HL-60 (cell line): ENCODE results near the gene CCL1.

Source experiments
- GABPA ChIP-seq: IDR thresholded peaks from 2 replicates; pipeline ENCODE4 v1.6.1; 2012; ENCODE audit warnings: low read depth
- POLR2AphosphoS5 ChIP-seq: IDR thresholded peaks from 2 replicates; pipeline ENCODE4 v1.6.1; 2012; ENCODE audit warnings: low read depth
- SPI1 ChIP-seq: IDR thresholded peaks from 2 replicates; pipeline ENCODE4 v1.6.1; 2012; ENCODE audit warnings: low read depth, mild to moderate bottlenecking, borderline replicate concordance
- TF ChIP-seq, protein P1 (sequence below): IDR thresholded peaks from one replicate; pipeline ENCODE4 v1.5.1; 2011; ENCODE audit warnings: low read length, control low read depth, inconsistent platforms; ENCODE audit not compliant: insufficient read depth
- TF ChIP-seq, protein P2 (sequence below): IDR thresholded peaks from 2 replicates; pipeline ENCODE4 v1.6.1; 2012; ENCODE audit warnings: low read depth; ENCODE audit not compliant: insufficient replicate concordance

DNA sequence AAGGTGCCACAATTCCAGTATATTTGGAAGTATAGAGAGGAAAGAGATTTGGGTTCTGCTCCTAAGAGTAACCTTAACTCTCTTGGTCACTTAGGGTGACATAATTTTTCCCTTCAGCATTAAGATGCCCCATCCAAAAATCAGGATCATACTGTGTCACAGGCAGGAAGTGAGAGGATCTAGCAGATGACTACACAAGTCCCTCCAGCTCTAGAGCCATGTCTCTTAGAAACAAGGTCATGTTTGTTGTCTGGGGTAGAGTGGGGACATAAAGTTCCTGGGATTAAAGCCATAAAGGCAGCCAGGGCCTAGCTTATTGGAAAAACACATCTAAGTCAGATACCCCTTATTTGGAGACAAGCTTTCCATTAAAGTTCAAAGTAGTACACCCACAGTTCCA lies 41.1 kb downstream of the CCL1 start:
- TF ChIP-seq, protein P1, sequence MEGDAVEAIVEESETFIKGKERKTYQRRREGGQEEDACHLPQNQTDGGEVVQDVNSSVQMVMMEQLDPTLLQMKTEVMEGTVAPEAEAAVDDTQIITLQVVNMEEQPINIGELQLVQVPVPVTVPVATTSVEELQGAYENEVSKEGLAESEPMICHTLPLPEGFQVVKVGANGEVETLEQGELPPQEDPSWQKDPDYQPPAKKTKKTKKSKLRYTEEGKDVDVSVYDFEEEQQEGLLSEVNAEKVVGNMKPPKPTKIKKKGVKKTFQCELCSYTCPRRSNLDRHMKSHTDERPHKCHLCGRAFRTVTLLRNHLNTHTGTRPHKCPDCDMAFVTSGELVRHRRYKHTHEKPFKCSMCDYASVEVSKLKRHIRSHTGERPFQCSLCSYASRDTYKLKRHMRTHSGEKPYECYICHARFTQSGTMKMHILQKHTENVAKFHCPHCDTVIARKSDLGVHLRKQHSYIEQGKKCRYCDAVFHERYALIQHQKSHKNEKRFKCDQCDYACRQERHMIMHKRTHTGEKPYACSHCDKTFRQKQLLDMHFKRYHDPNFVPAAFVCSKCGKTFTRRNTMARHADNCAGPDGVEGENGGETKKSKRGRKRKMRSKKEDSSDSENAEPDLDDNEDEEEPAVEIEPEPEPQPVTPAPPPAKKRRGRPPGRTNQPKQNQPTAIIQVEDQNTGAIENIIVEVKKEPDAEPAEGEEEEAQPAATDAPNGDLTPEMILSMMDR, result no peak
- no peak for TF ChIP-seq SPI1
- TF ChIP-seq POLR2AphosphoS5, result no peak
- TF ChIP-seq, protein P2, sequence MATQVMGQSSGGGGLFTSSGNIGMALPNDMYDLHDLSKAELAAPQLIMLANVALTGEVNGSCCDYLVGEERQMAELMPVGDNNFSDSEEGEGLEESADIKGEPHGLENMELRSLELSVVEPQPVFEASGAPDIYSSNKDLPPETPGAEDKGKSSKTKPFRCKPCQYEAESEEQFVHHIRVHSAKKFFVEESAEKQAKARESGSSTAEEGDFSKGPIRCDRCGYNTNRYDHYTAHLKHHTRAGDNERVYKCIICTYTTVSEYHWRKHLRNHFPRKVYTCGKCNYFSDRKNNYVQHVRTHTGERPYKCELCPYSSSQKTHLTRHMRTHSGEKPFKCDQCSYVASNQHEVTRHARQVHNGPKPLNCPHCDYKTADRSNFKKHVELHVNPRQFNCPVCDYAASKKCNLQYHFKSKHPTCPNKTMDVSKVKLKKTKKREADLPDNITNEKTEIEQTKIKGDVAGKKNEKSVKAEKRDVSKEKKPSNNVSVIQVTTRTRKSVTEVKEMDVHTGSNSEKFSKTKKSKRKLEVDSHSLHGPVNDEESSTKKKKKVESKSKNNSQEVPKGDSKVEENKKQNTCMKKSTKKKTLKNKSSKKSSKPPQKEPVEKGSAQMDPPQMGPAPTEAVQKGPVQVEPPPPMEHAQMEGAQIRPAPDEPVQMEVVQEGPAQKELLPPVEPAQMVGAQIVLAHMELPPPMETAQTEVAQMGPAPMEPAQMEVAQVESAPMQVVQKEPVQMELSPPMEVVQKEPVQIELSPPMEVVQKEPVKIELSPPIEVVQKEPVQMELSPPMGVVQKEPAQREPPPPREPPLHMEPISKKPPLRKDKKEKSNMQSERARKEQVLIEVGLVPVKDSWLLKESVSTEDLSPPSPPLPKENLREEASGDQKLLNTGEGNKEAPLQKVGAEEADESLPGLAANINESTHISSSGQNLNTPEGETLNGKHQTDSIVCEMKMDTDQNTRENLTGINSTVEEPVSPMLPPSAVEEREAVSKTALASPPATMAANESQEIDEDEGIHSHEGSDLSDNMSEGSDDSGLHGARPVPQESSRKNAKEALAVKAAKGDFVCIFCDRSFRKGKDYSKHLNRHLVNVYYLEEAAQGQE, result no peak
- TF ChIP-seq GABPA, result no peak
